IMR-90 (cell line): ENCODE data around the gene TGFBI. TPM values are rescaled to one million over a fixed set of nuclear protein-coding genes. Genes with fewer than 3 reads are reported as not detected.
A peak's percentile ranks its signal among the peaks of the same experiment; 100 is the strongest.

ENCODE experiments used
- ATAC-seq: fragments of 200-7000 bp; cut with Tn5 transposase; 2 replicates; pipeline ENCODE4 v1.9.1; 2020; ENCODE audit warnings: low read depth, mild to moderate bottlenecking, moderate library complexity
- BruUV-seq: library from RNA; stranded (reverse); fragments of 400-500 nt; replicated peaks from 2 replicates; lab custom pipeline; 2021; lab: Mats Ljungman, UMichigan
- CTCF ChIA-PET: fragments of 300-600 bp; formaldehyde crosslinking; extraction: SDS; loops from one replicate; lab custom pipeline; 2021; ENCODE audit warnings: antibody characterized with exemption; lab: Yijun Ruan, JAX
- POLR2A ChIA-PET: fragments of 300-600 bp; sonication (Branson Sonifier 250); formaldehyde crosslinking; loops from one replicate; lab custom pipeline; 2022; ENCODE audit warnings: antibody characterized with exemption; ENCODE audit not compliant: unreplicated experiment; lab: Charles Lee
- DNase-seq: peaks from one replicate; pipeline ENCODE4 v3.0.0; 2013
- H2AFZ ChIP-seq: replicated peaks from 2 replicates; pipeline ENCODE3; 2013; ENCODE audit warnings: low read length, mild to moderate bottlenecking; ENCODE audit not compliant: poor library complexity
- H2AK5ac ChIP-seq: 2 replicates; pipeline ENCODE4 v1.6.1; 2013; ENCODE audit warnings: low read depth, low read length, inconsistent platforms
- H2AK9ac ChIP-seq: replicated peaks from 2 replicates; pipeline ENCODE3; 2013; ENCODE audit warnings: mild to moderate bottlenecking, low read depth, low read length, moderate library complexity; ENCODE audit not compliant: poor library complexity
- H2BK120ac ChIP-seq: 2 replicates; pipeline ENCODE4 v1.6.1; 2013; ENCODE audit warnings: low read depth, low read length, inconsistent platforms
- H2BK15ac ChIP-seq: 3 replicates; pipeline ENCODE4 v1.6.1; 2013; ENCODE audit warnings: low read depth, low read length, inconsistent platforms
- H2BK20ac ChIP-seq: 2 replicates; pipeline ENCODE4 v1.6.1; 2013; ENCODE audit warnings: low read depth, mild to moderate bottlenecking, inconsistent platforms, low read length, moderate library complexity
- H2BK5ac ChIP-seq: 2 replicates; pipeline ENCODE4 v1.6.1; 2013; ENCODE audit warnings: mild to moderate bottlenecking, low read depth, low read length, inconsistent platforms; ENCODE audit not compliant: poor library complexity, severe bottlenecking
- H3K14ac ChIP-seq: replicated peaks from 2 replicates; pipeline ENCODE4 v1.6.1; 2013; ENCODE audit warnings: low read depth, low read length, inconsistent platforms
- H3K18ac ChIP-seq: 2 replicates; pipeline ENCODE4 v1.6.1; 2013; ENCODE audit warnings: low read depth, low read length, control low read depth
- H3K23ac ChIP-seq: 2 replicates; pipeline ENCODE4 v1.6.1; 2013; ENCODE audit warnings: low read depth, low read length, inconsistent platforms
- H3K27ac ChIP-seq: 2 replicates; pipeline ENCODE4 v1.5.1; 2013; ENCODE audit warnings: mild to moderate bottlenecking, control low read depth, low read length; ENCODE audit not compliant: insufficient read depth
- H3K27me3 ChIP-seq: 2 replicates; pipeline ENCODE4 v1.6.1; 2013; ENCODE audit warnings: low read length; ENCODE audit not compliant: control insufficient read depth, insufficient read depth
- H3K36me3 ChIP-seq: 2 replicates; pipeline ENCODE4 v1.6.1; 2013; ENCODE audit warnings: low read length, mixed read lengths; ENCODE audit not compliant: control insufficient read depth, insufficient read depth
- H3K4ac ChIP-seq: 2 replicates; pipeline ENCODE4 v1.6.1; 2013; ENCODE audit warnings: low read depth, low read length, inconsistent platforms
- H3K4me1 ChIP-seq: 2 replicates; pipeline ENCODE4 v1.6.1; 2013; ENCODE audit warnings: low read length, mixed read lengths; ENCODE audit not compliant: control insufficient read depth, insufficient read depth
- H3K4me2 ChIP-seq: 2 replicates; pipeline ENCODE4 v1.6.1; 2013; ENCODE audit warnings: low read depth, mild to moderate bottlenecking, control low read depth, low read length, moderate library complexity
- H3K4me3 ChIP-seq: 2 replicates; pipeline ENCODE4 v1.5.1; 2013; ENCODE audit warnings: low read depth, mild to moderate bottlenecking, control low read depth, low read length, moderate library complexity; ENCODE audit not compliant: insufficient read depth
- H3K56ac ChIP-seq: 2 replicates; pipeline ENCODE4 v1.6.1; 2013; ENCODE audit warnings: low read length, inconsistent platforms; ENCODE audit not compliant: insufficient read depth; ENCODE audit errors: extremely low read depth
- H3K79me1 ChIP-seq, 2 experiments: 2 replicates each; pipeline ENCODE4 v1.6.1; 2013; ENCODE audit warnings: low read length in 2 of 2, inconsistent platforms in 1 of 2, low read depth in 1 of 2
- H3K9ac ChIP-seq: 2 replicates; pipeline ENCODE4 v1.6.1; 2013; ENCODE audit warnings: low read depth, low read length, control low read depth
- H3K9me1 ChIP-seq: 2 replicates; pipeline ENCODE4 v1.6.1; 2013; ENCODE audit warnings: low read length, inconsistent platforms; ENCODE audit not compliant: insufficient read depth
- H3K9me3 ChIP-seq: 2 replicates; pipeline ENCODE4 v1.6.1; 2013; ENCODE audit warnings: low read length; ENCODE audit not compliant: control insufficient read depth, insufficient read depth
- H4K20me1 ChIP-seq: 2 replicates; pipeline ENCODE4 v1.6.1; 2013; ENCODE audit warnings: low read length, inconsistent platforms; ENCODE audit not compliant: insufficient read depth
- H4K5ac ChIP-seq: 2 replicates; pipeline ENCODE4 v1.6.1; 2013; ENCODE audit warnings: mild to moderate bottlenecking, low read depth, low read length, control low read depth
- H4K8ac ChIP-seq, 2 experiments: 2 replicates each; pipeline ENCODE4 v1.6.1; 2013; ENCODE audit warnings: low read depth in 2 of 2, low read length in 2 of 2, control low read depth in 1 of 2, inconsistent platforms in 1 of 2
- H4K91ac ChIP-seq: 2 replicates; pipeline ENCODE4 v1.6.1; 2013; ENCODE audit warnings: low read depth, low read length, inconsistent platforms; ENCODE audit not compliant: insufficient read depth
- BHLHE40 ChIP-seq: fragments of 150-350 bp; IDR thresholded peaks from 2 replicates; pipeline ENCODE4 v1.6.1; 2016; ENCODE audit warnings: mild to moderate bottlenecking, low read depth, low read length
- CEBPB ChIP-seq: IDR thresholded peaks from 2 replicates; pipeline ENCODE4 v1.6.1; 2012; ENCODE audit warnings: low read depth, low read length, improper control_type of control experiment
- CHD1 ChIP-seq: IDR thresholded peaks from 2 replicates; pipeline ENCODE4 v1.6.1; 2012; ENCODE audit warnings: low read depth, low read length, improper control_type of control experiment
- CTCF ChIP-seq: conservative IDR thresholded peaks from 2 replicates; pipeline ENCODE4 v1.5.1; 2012; ENCODE audit warnings: mild to moderate bottlenecking, low read depth, low read length, improper control_type of control experiment
- ELK1 ChIP-seq: fragments of 150-350 bp; IDR thresholded peaks from 2 replicates; pipeline ENCODE4 v1.6.1; 2016; ENCODE audit warnings: low read depth, mild to moderate bottlenecking, low read length, moderate library complexity, borderline replicate concordance
- MAFK ChIP-seq: IDR thresholded peaks from 2 replicates; pipeline ENCODE4 v1.6.1; 2012; ENCODE audit warnings: low read depth, low read length, improper control_type of control experiment
- MAZ ChIP-seq: IDR thresholded peaks from 2 replicates; pipeline ENCODE4 v1.6.1; 2012; ENCODE audit warnings: low read depth, mild to moderate bottlenecking, low read length, improper control_type of control experiment, moderate library complexity, borderline replicate concordance
- MXI1 ChIP-seq: IDR thresholded peaks from 2 replicates; pipeline ENCODE4 v1.6.1; 2012; ENCODE audit warnings: low read depth, mild to moderate bottlenecking, low read length, moderate library complexity, borderline replicate concordance
- NFE2L2 ChIP-seq: fragments of 150-350 bp; IDR thresholded peaks from 2 replicates; pipeline ENCODE4 v1.6.1; 2016; ENCODE audit warnings: low read depth, mild to moderate bottlenecking, low read length
- RAD21 ChIP-seq: IDR thresholded peaks from 2 replicates; pipeline ENCODE4 v1.6.1; 2012; ENCODE audit warnings: low read length, improper control_type of control experiment
- RCOR1 ChIP-seq: IDR thresholded peaks from 2 replicates; pipeline ENCODE4 v1.6.1; 2012; ENCODE audit warnings: mild to moderate bottlenecking, low read length, improper control_type of control experiment; ENCODE audit not compliant: insufficient replicate concordance
- RFX5 ChIP-seq: IDR thresholded peaks from 2 replicates; pipeline ENCODE4 v1.8.0; 2012; ENCODE audit warnings: low read depth, mild to moderate bottlenecking, low read length, moderate library complexity
- SMC3 ChIP-seq: fragments of 150-350 bp; IDR thresholded peaks from 2 replicates; pipeline ENCODE4 v1.6.1; 2016; ENCODE audit warnings: low read depth, mild to moderate bottlenecking, antibody characterized with exemption, low read length, moderate library complexity
- USF2 ChIP-seq: fragments of 150-350 bp; IDR thresholded peaks from 2 replicates; pipeline ENCODE4 v1.6.1; 2017; ENCODE audit warnings: mild to moderate bottlenecking, antibody characterized with exemption, low read length, low read depth
- WGBS, 2 experiments: methylation state at CpG; one replicate each; pipeline versions ENCODE4 v1.1.5 to v1.1.7; 2013; ENCODE audit warnings: missing lambda C conversion rate in 2 of 2; ENCODE audit not compliant: insufficient read length in 1 of 2; ENCODE audit errors: extremely low coverage in 2 of 2; 5-methylcytosine and 5-hydroxymethylcytosine counted together
- dilution Hi-C: fragments of 300-500 bp; cut with HindIII; formaldehyde crosslinking; loops from one replicate; pipeline ENCODE4 v1.14.3; 2018; ENCODE audit warnings: low sequenced_read_pairs; ENCODE audit not compliant: unreplicated experiment
- in situ Hi-C: fragments of 300-500 bp; cut with MboI; formaldehyde crosslinking; loops from 3 replicates; pipeline ENCODE4 v1.14.3; 2019; ENCODE audit warnings: low sequenced_read_pairs, inconsistent platforms, mixed read lengths
- intact Hi-C: fragments of 100-400 bp; cut with micrococcal nuclease; formaldehyde crosslinking; loops from 2 replicates; pipeline ENCODE4 v1.10.0; 2022
- polyA plus RNA-seq, 3 experiments: library from polyadenylated mRNA; depleted of rRNA; stranded (reverse); fragments of >200 nt; gene quantifications; 2 replicates each; pipeline ENCODE4 v1.2.3, GENCODE V29; 2012; ENCODE audit warnings: low replicate concordance in 1 of 3
- total RNA-seq: library from RNA; depleted of rRNA; stranded (reverse); fragments of >200 nt; gene quantifications from 2 replicates; pipeline ENCODE4 v1.2.3, GENCODE V29; 2012

Gene TGFBI
- total and polyA plus RNA-seq, 2 of the 4 experiments (the other 2 are of a cell fraction), result 618 to 1,551 TPM

- H3K18ac ChIP-seq, result peak overlapping the region; percentile 74
- H3K56ac ChIP-seq, result peak overlapping the region; percentile 30
- H3K4ac ChIP-seq, result peak overlapping the region; percentile 86
- H4K8ac ChIP-seq, result peak overlapping the region; percentile 29 to 79
- H3K36me3 ChIP-seq, result no peaks in the 10 kb centered on the region
- no peak overlapping the region for H3K9ac ChIP-seq
- peak overlapping the region; percentile 54 for H3K27ac ChIP-seq
- H3K23ac ChIP-seq, result peak overlapping the region; percentile 36
- H2AFZ ChIP-seq, result peak overlapping the region; percentile 54
- intact Hi-C loops, result no loop called here
- H3K79me1 ChIP-seq, result peaks cover 0 to 26% of the 10 kb centered on the region in 2 experiments; a peak in 2 of 4 replicates
- no peak overlapping the region for H3K4me3 ChIP-seq
- peak overlapping the region; percentile 79 for H2BK5ac ChIP-seq
- CTCF ChIA-PET, result interaction anchor here (0.5 kb wide), 1 partner anchor 223 kb away, joined by 3 read pairs; no protein-coding TSS in a partner anchor
- H2BK120ac ChIP-seq, result peak overlapping the region; percentile 95
- H4K5ac ChIP-seq, result peak overlapping the region; percentile 76
- ATAC-seq, result peak; percentile 76
- in situ Hi-C loops, result no loop called here
- H3K27me3 ChIP-seq, result no peaks in the 10 kb centered on the region
- no peaks in the 10 kb centered on the region for H3K9me3 ChIP-seq
- BruUV-seq, result no TSS peak
- H4K91ac ChIP-seq, result peak overlapping the region; percentile 90
- peak overlapping the region; percentile 62 for H3K14ac ChIP-seq
- H2AK9ac ChIP-seq, result no peak overlapping the region
- dilution Hi-C loops, result no loop called here
- peaks cover 38% of the 10 kb centered on the region for H3K4me1 ChIP-seq
- H2BK15ac ChIP-seq, result peak overlapping the region; percentile 88
- no CpG with 5 or more reads among the region's 8 CpGs for WGBS, 2 experiments
- no peaks in the 10 kb centered on the region for H4K20me1 ChIP-seq
- H3K4me2 ChIP-seq, result no peak overlapping the region
- H2AK5ac ChIP-seq, result peak overlapping the region; percentile 88
- DNase-seq, result peak; percentile 97
- H2BK20ac ChIP-seq, result peak overlapping the region; percentile 90
- POLR2A ChIA-PET, result no interaction called here
- H3K9me1 ChIP-seq, result peaks cover 37% of the 10 kb centered on the region
- TF ChIP-seq MAZ (peak; percentile 60), MAFK (no peak), BHLHE40 (peak; percentile 85), RCOR1 (peak; percentile 33), RFX5 (no peak), CHD1 (no peak), CTCF (no peak), NFE2L2 (no peak), MXI1 (no peak), ELK1 (no peak), RAD21 (no peak), SMC3 (no peak), CEBPB (peak; percentile 23; the same call in 1 of the 2 replicates), USF2 (0 out of 2 replicates have a peak, but pooled peaks have one; percentile 2)
Measured at GRCh38 chr5:135999406-136000139, 29.2 kb upstream of the TGFBI start.
